Testis (tissue), 2 donors: ENCODE data around the gene SLC2A14.

Experiments used
- CTCF ChIP-seq, 3 experiments: fragments of 450-650 bp in 2 of 3; fragments of 200-600 bp in 1 of 3; sonication (generic) in 1 of 3; IDR thresholded peaks; one replicate each; pipeline ENCODE4 v1.5.1; 2016 to 2019; ENCODE audit warnings: antibody characterized with exemption in 3 of 3, mild to moderate bottlenecking in 2 of 3, moderate library complexity in 1 of 3
- POLR2A ChIP-seq: fragments of 450-650 bp; IDR thresholded peaks from one replicate; pipeline ENCODE4 v1.6.1; 2017; ENCODE audit warnings: antibody characterized with exemption, mild to moderate bottlenecking, moderate library complexity

- TF ChIP-seq POLR2A (no peak), CTCF (IDR thresholded peaks at IDR 0.05) (no peak)
Measured at GRCh38 chr12:7801460-7801859, 71.3 kb downstream of the SLC2A14 start.
